ENCODE results near the gene TCEANC2.

TCEANC2 gene

DNA sequence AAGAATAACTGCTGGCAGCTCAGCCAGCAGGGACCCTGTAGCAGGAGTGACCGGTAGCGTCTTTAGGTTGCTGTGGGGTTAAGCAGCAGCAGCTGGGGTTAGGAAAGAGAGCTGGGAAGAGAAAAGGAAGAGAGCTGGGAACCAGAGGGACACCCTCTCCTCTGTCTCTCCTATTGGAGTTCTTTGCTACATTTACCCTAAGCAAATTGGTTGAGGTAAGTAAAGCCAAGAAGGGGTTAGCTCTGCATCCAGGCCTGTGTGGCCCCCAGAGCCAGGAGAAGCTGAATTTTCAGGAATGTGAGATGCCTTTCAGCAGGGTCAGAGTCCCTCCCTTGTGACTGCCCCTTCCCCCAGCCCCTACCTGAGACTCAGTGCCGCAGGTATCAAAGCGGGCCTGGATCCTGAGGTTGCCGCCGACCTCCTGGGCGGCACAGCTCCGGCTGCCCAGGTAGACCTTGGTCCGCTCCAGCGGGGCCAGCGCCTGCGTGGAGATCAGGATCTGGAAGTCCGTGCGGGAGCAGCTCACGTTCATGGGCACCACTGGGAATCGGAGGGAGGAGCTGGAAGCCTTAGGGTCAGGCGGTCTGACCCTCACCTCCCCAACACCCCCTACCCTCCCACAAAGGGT is 83.0 kb downstream of the TCEANC2 start:
- DNase-seq (ENCODE audit: low spot score), result no peak

DNA sequence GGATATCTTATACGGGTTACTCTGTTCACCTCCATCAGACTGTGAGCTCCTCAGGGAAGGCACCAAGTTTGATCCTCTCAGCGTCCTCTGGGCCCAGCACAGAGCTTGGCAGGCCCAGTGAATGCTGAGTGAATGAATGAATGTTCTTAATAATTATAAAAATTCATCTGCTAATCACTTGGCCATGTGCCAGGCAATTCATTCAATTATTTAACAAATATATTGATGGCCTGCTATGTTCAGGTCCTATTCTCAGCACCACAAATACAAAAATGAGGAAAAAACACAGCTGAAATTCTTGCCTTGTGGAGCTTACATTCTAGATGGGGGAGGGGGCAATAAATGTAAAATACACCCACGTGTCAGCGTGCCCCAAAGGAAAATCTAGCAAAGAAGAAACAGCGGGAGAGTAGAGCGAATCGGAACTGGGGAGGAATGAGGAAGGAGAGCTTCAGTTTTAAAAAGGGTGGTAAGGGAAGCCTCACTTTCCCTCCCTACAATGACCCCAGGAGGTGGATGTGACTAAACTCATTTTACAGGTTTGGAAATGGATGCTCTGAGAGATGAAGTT is 83.6 kb downstream of the TCEANC2 start:
- DNase-seq (ENCODE audit: low spot score), result no peak

DNA sequence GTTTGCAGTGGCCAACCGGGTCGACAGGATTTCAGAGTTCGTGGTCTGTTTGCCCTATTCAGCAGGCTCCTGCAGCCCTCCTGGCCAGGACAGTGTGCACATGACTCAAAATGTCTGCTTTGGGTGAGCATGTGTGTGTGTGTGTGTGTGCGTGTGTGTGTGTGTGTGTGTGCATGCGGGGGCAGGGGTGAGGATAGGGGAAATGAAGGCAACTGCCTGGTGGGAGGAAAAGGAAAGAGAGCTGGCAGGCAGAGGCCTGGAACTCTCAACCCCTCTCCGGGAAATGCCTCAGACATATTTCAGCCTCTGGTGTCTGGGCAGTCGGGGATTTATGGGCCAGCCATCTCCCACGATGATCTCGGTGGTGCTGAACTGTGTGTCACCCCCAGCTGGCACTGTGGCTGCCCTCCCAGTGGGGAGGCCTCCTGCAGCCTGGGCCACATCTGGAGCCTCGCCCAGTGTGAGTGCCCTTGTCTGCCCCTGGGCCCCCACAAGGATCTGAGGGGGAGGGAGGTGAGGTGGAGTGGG is 84.2 kb downstream of the TCEANC2 start:
- DNase-seq (ENCODE audit: low spot score), result no peak

- DNase-seq (ENCODE audit: low spot score), result no peak
These were observed 85.6 kb downstream of the TCEANC2 start for GRCh38 chr1:54138994-54139393.

DNA sequence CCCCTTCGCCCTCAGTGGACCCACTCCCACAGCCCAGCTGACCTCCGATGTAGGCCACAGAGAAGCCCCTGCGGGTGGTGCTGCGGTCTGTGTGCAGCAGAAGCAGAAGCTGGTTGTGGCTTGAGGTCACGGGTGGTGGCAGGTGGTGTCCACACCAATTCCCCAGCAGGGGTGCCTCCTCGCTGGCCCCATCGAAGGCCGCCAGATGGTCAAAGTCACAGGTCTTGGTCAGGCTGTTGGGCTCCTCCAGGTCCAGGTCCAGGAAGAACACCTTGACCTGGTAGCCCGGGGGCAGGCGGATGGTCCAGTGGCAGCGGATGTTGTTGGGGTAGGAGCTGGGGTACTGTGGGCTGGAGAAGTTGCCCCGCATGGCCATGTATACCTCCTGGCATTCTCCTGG is 86.3 kb downstream of the TCEANC2 start:
- no peak for DNase-seq (ENCODE audit: low spot score)

- DNase-seq (ENCODE audit: low spot score), result no peak
These were observed 88.9 kb downstream of the TCEANC2 start for GRCh38 chr1:54142146-54142900.

- no peak for DNase-seq (ENCODE audit: low spot score)
These were observed 91.0 kb downstream of the TCEANC2 start for GRCh38 chr1:54144366-54144765.

DNA sequence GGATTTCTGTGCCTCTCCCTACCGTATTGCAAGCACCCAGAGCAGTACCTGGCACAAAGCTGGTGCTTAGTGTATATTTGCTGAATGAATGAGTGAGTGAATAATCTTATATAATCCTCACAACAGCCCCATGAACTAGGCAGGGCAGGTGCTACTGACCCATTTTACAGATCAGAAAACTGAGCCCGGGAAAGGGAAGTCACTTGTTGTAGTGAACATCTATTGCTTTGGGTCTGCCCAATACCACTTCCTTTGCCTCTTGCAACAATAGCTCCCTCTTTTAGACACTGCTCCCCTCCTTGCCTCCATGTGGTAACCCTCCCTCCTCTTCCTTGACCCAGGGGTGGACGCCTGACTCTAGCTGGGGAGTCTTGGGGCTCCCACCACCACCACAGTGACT is 96.3 kb downstream of the TCEANC2 start:
- DNase-seq (ENCODE audit: low spot score), result no peak

DNA sequence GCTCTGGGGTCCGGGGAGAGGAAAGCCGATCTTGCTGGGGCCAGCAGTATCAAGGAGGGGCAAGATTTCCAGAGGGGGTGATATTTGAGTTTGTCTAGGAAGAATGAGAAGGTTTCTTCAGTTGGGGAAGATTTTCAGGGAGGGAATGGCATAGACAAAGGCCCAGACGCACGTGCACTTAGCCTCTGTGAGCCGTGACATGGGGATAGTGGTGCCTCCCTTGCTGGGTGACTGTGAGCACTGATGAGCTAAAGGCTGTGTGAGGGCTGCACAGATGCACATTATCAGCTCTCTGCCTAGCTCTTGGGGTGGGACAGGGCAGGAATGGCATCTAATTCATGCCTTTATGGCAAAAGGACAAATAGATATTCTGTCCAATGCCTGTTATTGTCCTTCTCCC is 97.6 kb downstream of the TCEANC2 start:
- DNase-seq (ENCODE audit: low spot score), result no peak

GRCh38 chr1:54152696-54153095 is 99.3 kb downstream of the TCEANC2 start, which contains the start of gene CDCP2:
Gene CDCP2 (minus strand): TSS chr1:54153000. CDS start chr1:54152922, 78 bp downstream.
- no peak for DNase-seq (ENCODE audit: low spot score)

- DNase-seq (ENCODE audit: low spot score), result no peak
These were observed 100.4 kb downstream of the TCEANC2 start for GRCh38 chr1:54153535-54154439.
